Neural cell (in vitro differentiated cells): Measurements from ENCODE around the gene RHEBL1.

Experiments
- CTCF ChIP-seq: fragments of 450-650 bp; IDR thresholded peaks from 2 replicates; pipeline ENCODE4 v1.5.1; 2014; ENCODE audit warnings: antibody characterized with exemption, mild to moderate bottlenecking, moderate library complexity; ENCODE audit not compliant: poor library complexity, severe bottlenecking
- EP300 ChIP-seq: fragments of 450-650 bp; conservative IDR thresholded peaks from 2 replicates; pipeline ENCODE4 v1.6.1; 2014; ENCODE audit warnings: antibody characterized with exemption, mild to moderate bottlenecking, moderate library complexity; ENCODE audit not compliant: poor library complexity, severe bottlenecking
- EZH2 ChIP-seq: fragments of 200-600, 300-800 bp; shearing (Covaris generic), sonication (generic); IDR thresholded peaks from 2 replicates; pipeline ENCODE4 v1.6.1; 2014; ENCODE audit warnings: antibody characterized with exemption, low read length, borderline replicate concordance, mild to moderate bottlenecking; ENCODE audit not compliant: insufficient read depth, poor library complexity, severe bottlenecking
- POLR2AphosphoS5 ChIP-seq: IDR thresholded peaks from 2 replicates; pipeline ENCODE4 v1.6.1; 2012
- SMC3 ChIP-seq: fragments of 450-650 bp; conservative IDR thresholded peaks from 2 replicates; pipeline ENCODE4 v1.6.1; 2014; ENCODE audit warnings: antibody characterized with exemption, mild to moderate bottlenecking, moderate library complexity; ENCODE audit not compliant: poor library complexity
- TAF1 ChIP-seq: IDR thresholded peaks from 2 replicates; pipeline ENCODE4 v1.6.1; 2012; ENCODE audit warnings: low read depth
- TF ChIP-seq, protein P1 (sequence below): IDR thresholded peaks from 2 replicates; pipeline ENCODE4 v1.6.1; 2012; ENCODE audit warnings: borderline replicate concordance

DNA sequence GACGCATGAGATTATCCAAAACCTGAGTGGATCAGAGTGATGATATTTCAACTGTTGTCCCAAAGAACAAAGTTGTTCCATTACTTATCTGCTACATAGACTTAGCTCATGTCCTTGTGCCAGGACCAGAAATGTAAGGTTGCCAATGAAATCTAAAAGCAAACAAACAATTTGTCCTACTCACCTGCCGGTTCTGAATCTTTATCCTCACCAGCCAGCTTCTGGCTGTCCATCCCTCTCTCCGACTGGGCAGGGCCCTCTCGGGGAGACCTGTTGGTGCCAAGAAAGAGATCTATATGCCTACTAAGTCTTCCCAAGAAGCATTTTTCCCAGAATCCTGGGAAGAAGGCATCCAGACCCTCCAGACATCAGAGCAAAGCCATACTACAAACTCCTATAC is 14.7 kb downstream of the RHEBL1 start:
- TF ChIP-seq EZH2 (no peak), CTCF (no peak), EP300 (no peak), POLR2AphosphoS5 (no peak), TAF1 (no peak), SMC3 (no peak)
- TF ChIP-seq, protein P1, sequence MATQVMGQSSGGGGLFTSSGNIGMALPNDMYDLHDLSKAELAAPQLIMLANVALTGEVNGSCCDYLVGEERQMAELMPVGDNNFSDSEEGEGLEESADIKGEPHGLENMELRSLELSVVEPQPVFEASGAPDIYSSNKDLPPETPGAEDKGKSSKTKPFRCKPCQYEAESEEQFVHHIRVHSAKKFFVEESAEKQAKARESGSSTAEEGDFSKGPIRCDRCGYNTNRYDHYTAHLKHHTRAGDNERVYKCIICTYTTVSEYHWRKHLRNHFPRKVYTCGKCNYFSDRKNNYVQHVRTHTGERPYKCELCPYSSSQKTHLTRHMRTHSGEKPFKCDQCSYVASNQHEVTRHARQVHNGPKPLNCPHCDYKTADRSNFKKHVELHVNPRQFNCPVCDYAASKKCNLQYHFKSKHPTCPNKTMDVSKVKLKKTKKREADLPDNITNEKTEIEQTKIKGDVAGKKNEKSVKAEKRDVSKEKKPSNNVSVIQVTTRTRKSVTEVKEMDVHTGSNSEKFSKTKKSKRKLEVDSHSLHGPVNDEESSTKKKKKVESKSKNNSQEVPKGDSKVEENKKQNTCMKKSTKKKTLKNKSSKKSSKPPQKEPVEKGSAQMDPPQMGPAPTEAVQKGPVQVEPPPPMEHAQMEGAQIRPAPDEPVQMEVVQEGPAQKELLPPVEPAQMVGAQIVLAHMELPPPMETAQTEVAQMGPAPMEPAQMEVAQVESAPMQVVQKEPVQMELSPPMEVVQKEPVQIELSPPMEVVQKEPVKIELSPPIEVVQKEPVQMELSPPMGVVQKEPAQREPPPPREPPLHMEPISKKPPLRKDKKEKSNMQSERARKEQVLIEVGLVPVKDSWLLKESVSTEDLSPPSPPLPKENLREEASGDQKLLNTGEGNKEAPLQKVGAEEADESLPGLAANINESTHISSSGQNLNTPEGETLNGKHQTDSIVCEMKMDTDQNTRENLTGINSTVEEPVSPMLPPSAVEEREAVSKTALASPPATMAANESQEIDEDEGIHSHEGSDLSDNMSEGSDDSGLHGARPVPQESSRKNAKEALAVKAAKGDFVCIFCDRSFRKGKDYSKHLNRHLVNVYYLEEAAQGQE = no peak
